Measurements from ENCODE around the gene C4BPB. TPM values are rescaled to one million over a fixed set of nuclear protein-coding genes. Genes with fewer than 3 reads are reported as not detected.

Gene C4BPB
- total RNA-seq, 4 donors from 2014 or later: 1.6 to 2.7 TPM; not detected in 2

DNA sequence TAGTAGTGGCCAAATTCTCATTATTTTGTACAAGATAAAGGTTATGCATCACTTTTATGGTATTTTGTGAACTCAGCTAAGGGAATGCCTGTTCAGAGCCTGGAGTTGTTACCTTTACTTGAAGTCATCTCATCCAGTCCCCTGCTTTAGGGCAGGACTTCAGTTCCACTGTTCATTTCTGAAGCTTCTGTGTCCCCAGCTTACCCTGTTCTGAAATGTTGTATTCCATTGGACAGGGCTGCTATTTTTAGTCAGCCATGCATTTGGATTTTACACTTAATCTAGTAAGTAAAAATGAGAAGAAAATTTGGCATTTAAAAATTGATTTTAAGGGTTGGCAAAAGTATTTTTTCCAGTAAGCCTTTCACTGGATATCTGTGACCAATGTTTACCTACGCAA is 11.6 kb upstream of the C4BPB start:
- Histone ChIP-seq H3K4me1 (peaks cover 0 to 15% (median 12%) of the 10 kb centered on the region in 3 donors), H3K27ac (no peak overlapping the region), H3K4me3 (no peak overlapping the region), H3K27me3 (no peaks in the 10 kb centered on the region), H3K9me3 (no peaks in the 10 kb centered on the region), H3K36me3 (peaks cover 0 to 52% of the 10 kb centered on the region in 2 donors)
- TF ChIP-seq, protein P1, sequence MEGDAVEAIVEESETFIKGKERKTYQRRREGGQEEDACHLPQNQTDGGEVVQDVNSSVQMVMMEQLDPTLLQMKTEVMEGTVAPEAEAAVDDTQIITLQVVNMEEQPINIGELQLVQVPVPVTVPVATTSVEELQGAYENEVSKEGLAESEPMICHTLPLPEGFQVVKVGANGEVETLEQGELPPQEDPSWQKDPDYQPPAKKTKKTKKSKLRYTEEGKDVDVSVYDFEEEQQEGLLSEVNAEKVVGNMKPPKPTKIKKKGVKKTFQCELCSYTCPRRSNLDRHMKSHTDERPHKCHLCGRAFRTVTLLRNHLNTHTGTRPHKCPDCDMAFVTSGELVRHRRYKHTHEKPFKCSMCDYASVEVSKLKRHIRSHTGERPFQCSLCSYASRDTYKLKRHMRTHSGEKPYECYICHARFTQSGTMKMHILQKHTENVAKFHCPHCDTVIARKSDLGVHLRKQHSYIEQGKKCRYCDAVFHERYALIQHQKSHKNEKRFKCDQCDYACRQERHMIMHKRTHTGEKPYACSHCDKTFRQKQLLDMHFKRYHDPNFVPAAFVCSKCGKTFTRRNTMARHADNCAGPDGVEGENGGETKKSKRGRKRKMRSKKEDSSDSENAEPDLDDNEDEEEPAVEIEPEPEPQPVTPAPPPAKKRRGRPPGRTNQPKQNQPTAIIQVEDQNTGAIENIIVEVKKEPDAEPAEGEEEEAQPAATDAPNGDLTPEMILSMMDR (IDR thresholded peaks at IDR 0.05): no peak
- TF ChIP-seq EP300 (IDR thresholded peaks at IDR 0.05) (no peak), POLR2A (IDR thresholded peaks at IDR 0.05) (no peak), POLR2AphosphoS5 (IDR thresholded peaks at IDR 0.05) (no peak)
- ATAC-seq: no peak
- 100% methylated on average over 1 of the region's 1 CpG; no CpG with 5 or more reads in 1 of the 2 donors for WGBS, 2 donors (ENCODE audit: low coverage in 1 of 2)

DNA sequence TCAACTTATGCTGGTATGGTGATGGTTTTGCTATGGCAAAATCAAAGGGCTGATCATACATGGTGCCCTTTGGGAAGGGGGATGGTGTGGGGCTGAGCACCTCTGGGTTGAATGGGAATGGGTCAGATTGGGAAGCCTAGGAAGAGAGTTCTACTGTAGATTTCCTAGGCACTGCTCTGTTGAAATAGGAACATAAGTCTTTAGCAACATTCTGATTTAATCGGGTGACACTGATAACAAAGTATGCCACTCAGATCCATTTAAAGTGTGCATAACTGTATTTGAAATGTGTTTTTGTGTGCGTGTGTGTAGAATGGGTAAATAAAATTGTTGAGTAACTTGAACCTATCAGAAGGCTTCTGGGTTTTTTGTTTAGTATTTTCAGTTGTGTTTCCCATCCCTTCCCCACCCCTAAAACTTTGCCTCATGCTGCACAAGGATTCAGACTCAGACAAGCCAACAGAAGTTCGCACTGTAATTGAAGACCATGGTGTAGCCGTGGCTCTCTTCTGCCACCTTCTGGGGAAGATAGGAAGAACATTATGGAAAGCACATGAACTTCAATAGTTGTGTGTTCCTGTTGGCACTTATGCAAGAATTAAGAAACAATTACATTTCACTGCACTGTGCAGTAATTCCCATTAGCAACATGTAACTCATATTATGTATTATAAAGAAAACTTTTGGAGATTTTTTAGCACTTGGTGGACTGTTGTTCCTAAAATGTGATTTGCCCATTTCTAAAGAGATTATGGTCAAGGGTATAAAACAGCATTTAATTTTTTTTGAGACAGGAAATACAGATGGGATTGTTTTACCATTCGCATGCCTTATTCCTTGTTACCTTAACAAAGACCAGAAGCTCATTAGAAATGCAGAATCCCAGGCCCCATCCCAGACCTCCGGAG is 10.9 kb upstream of the C4BPB start:
- Histone ChIP-seq H3K27me3 (no peaks in the 10 kb centered on the region), H3K27ac (no peak overlapping the region), H3K4me1 (peaks cover 0 to 15% (median 12%) of the 10 kb centered on the region in 3 donors), H3K4me3 (no peak overlapping the region), H3K36me3 (peaks cover 0 to 47% of the 10 kb centered on the region in 2 donors), H3K9me3 (no peaks in the 10 kb centered on the region)
- TF ChIP-seq POLR2A (IDR thresholded peaks at IDR 0.05) (no peak), EP300 (IDR thresholded peaks at IDR 0.05) (no peak), POLR2AphosphoS5 (IDR thresholded peaks at IDR 0.05) (peak; percentile 43)
- TF ChIP-seq, protein P1 (IDR thresholded peaks at IDR 0.05): peak; percentile 77 to 86 (median 83)
- ATAC-seq: peak; percentile 91
- 29 to 40% methylated on average over 6 of the region's 6 CpGs for WGBS, 2 donors (ENCODE audit: low coverage in 1 of 2)

GRCh38 chr1:207078578-207079132 is 10.0 kb upstream of the C4BPB start:
- Histone ChIP-seq H3K9me3 (no peaks in the 10 kb centered on the region), H3K27me3 (no peaks in the 10 kb centered on the region), H3K27ac (no peak overlapping the region), H3K4me1 (peaks cover 0 to 15% (median 12%) of the 10 kb centered on the region in 3 donors), H3K4me3 (no peak overlapping the region), H3K36me3 (peaks cover 0 to 37% of the 10 kb centered on the region in 2 donors)
- no peak for ATAC-seq
- TF ChIP-seq POLR2A (IDR thresholded peaks at IDR 0.05) (no peak), EP300 (IDR thresholded peaks at IDR 0.05) (no peak), POLR2AphosphoS5 (IDR thresholded peaks at IDR 0.05) (no peak)
- TF ChIP-seq, protein P1 (IDR thresholded peaks at IDR 0.05): no peak
- 67 to 85% methylated on average over 4 to 8 of the region's 11 CpGs for WGBS, 2 donors (ENCODE audit: low coverage in 1 of 2)

DNA sequence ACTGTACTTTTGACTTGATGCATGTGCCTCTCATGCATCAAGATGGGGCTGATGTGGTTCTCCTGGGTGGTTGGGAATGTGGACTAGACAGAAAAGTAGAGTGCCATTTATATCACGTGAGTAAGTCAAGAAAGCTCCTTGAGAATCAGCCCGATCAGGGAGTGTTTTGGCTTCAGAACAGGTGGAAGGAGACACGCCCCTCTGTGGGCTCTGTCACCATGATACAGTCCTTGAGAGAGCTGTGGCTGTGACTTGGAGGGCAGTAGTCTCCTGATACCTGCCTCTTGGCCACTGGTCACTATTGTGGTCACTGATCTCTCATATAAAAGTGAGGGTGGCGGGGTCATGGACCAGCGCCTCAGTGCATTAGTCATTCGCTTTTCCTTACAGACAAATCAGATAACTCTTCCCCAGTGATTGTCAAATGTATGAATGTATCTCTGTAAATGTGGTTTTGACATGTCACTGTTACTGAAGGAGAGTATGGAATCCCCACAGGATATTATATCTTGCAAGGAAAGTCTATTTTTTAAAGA is 8.9 kb upstream of the C4BPB start:
- 71 to 79% methylated on average over 3 of the region's 6 CpGs for WGBS, 2 donors (ENCODE audit: low coverage in 1 of 2)
- peaks cover 0 to 19% (median 12%) of the 10 kb centered on the region in 3 donors for H3K4me1 ChIP-seq

More for the DNA sequence above, 8.9 kb upstream of the C4BPB start:
- Histone ChIP-seq H3K9me3 (no peaks in the 10 kb centered on the region), H3K27me3 (no peaks in the 10 kb centered on the region), H3K27ac (no peak overlapping the region), H3K36me3 (peaks cover 0 to 26% of the 10 kb centered on the region in 2 donors), H3K4me3 (no peak overlapping the region)
- TF ChIP-seq POLR2AphosphoS5 (IDR thresholded peaks at IDR 0.05): no peak
- TF ChIP-seq EP300 (IDR thresholded peaks at IDR 0.05): no peak
- TF ChIP-seq, protein P1 (IDR thresholded peaks at IDR 0.05): no peak
- no peak for TF ChIP-seq POLR2A (IDR thresholded peaks at IDR 0.05)
- ATAC-seq: no peak
